WERI-Rb-1 (cell line): ENCODE results near the gene CYB561A3.

Source experiments
- DNase-seq: peaks from one replicate; pipeline ENCODE4 v3.0.0-alpha.2; 2020
- H3K27ac ChIP-seq: fragments of 250-450 bp; sonication (Bioruptor Pico); 2 replicates; pipeline ENCODE4 v1.5.1; 2020; ENCODE audit warnings: mild to moderate bottlenecking, moderate library complexity
- H3K27me3 ChIP-seq: fragments of 250-450 bp; sonication (Bioruptor Pico); 2 replicates; pipeline ENCODE4 v1.5.1; 2021; ENCODE audit warnings: mild to moderate bottlenecking, low read depth, moderate library complexity; ENCODE audit not compliant: insufficient read depth, severe bottlenecking
- H3K36me3 ChIP-seq: fragments of 250-450 bp; sonication (Bioruptor Pico); 2 replicates; pipeline ENCODE4 v1.5.1; 2020; ENCODE audit warnings: mild to moderate bottlenecking, moderate library complexity
- H3K4me3 ChIP-seq: 2 replicates; pipeline ENCODE4 v1.5.1; 2011; ENCODE audit warnings: low read depth, mild to moderate bottlenecking, control low read depth, low read length
- H3K9me3 ChIP-seq: fragments of 250-450 bp; sonication (Bioruptor Pico); 2 replicates; pipeline ENCODE4 v1.5.1; 2021; ENCODE audit warnings: mild to moderate bottlenecking, moderate library complexity; ENCODE audit not compliant: severe bottlenecking
- CTCF ChIP-seq: IDR thresholded peaks from 2 replicates; pipeline ENCODE4 v1.5.1; 2011; ENCODE audit warnings: low read depth, mild to moderate bottlenecking, control low read depth, inconsistent platforms, low read length

CYB561A3 gene

GRCh38 chr11:61350803-61351202 lies 10.9 kb downstream of the CYB561A3 start:
- Histone ChIP-seq H3K36me3 (no peaks in the 10 kb centered on the region), H3K27me3 (no peaks in the 10 kb centered on the region), H3K27ac (no peak overlapping the region), H3K4me3 (no peak overlapping the region), H3K9me3 (no peaks in the 10 kb centered on the region)
- DNase-seq: no peak
- TF ChIP-seq CTCF: no peak

- Histone ChIP-seq H3K36me3 (no peaks in the 10 kb centered on the region), H3K4me3 (no peak overlapping the region), H3K9me3 (no peaks in the 10 kb centered on the region), H3K27ac (no peak overlapping the region), H3K27me3 (no peaks in the 10 kb centered on the region)
- no peak for DNase-seq
- no peak for TF ChIP-seq CTCF
Observed at GRCh38 chr11:61350336-61350735, 11.3 kb downstream of the CYB561A3 start.

GRCh38 chr11:61349916-61350315 lies 11.8 kb downstream of the CYB561A3 start:
- DNase-seq: no peak

GRCh38 chr11:61349189-61349751 lies 12.4 kb downstream of the CYB561A3 start:
- Histone ChIP-seq H3K36me3 (no peaks in the 10 kb centered on the region), H3K27me3 (no peaks in the 10 kb centered on the region), H3K9me3 (no peaks in the 10 kb centered on the region), H3K27ac (no peak overlapping the region), H3K4me3 (no peak overlapping the region)
- no peak for TF ChIP-seq CTCF
- DNase-seq: no peak

More at GRCh38 chr11:61349916-61350315, 11.8 kb downstream of the CYB561A3 start:
- Histone ChIP-seq H3K27ac (no peak overlapping the region), H3K36me3 (no peaks in the 10 kb centered on the region), H3K27me3 (no peaks in the 10 kb centered on the region), H3K9me3 (no peaks in the 10 kb centered on the region), H3K4me3 (no peak overlapping the region)
- TF ChIP-seq CTCF: no peak

- no peak for TF ChIP-seq CTCF
- H3K27ac ChIP-seq: no peak overlapping the region
- H3K36me3 ChIP-seq: no peaks in the 10 kb centered on the region
- DNase-seq: no peak
- H3K9me3 ChIP-seq: no peaks in the 10 kb centered on the region
- H3K4me3 ChIP-seq: no peak overlapping the region
- no peaks in the 10 kb centered on the region for H3K27me3 ChIP-seq
Observed at GRCh38 chr11:61347916-61348461, 13.7 kb downstream of the CYB561A3 start.
